Vagina (tissue), 2 donors: ENCODE measurements around the gene IL1RAPL1. TPM values are rescaled to one million over a fixed set of nuclear protein-coding genes. Genes with fewer than 3 reads are reported as not detected.

ENCODE experiments used
- DNase-seq, 2 donors: peaks; one replicate each; pipeline ENCODE4 v3.0.0-alpha.2; 2017; ENCODE audit errors: extremely low spot score in 2 of 2
- H3K27ac ChIP-seq: fragments of 200-600 bp; sonication (generic); one replicate; pipeline ENCODE4 v1.5.1; 2019
- H3K27me3 ChIP-seq: fragments of 200-600 bp; sonication (generic); one replicate; pipeline ENCODE4 v1.5.1; 2019
- H3K36me3 ChIP-seq, 2 donors: fragments of 200-600 bp; sonication (generic); one replicate each; pipeline ENCODE4 v1.5.1; 2017 to 2019
- H3K4me1 ChIP-seq: fragments of 200-600 bp; sonication (generic); one replicate; pipeline ENCODE4 v1.5.1; 2019
- H3K4me3 ChIP-seq, 2 donors: fragments of 200-600 bp; sonication (generic); 1 replicate in 1 of 2; 2 replicates in 1 of 2; pipeline ENCODE4 v1.5.1; 2016 to 2019
- H3K9me3 ChIP-seq: fragments of 200-600 bp; sonication (generic); one replicate; pipeline ENCODE4 v1.5.1; 2019
- POLR2A ChIP-seq, 2 donors: fragments of 450-650 bp; IDR thresholded peaks; one replicate each; pipeline ENCODE4 v1.6.1; 2017; ENCODE audit warnings: antibody characterized with exemption in 2 of 2, mild to moderate bottlenecking in 2 of 2, moderate library complexity in 2 of 2
- POLR2AphosphoS5 ChIP-seq, 2 donors: sonication (generic); formaldehyde crosslinking; IDR thresholded peaks; one replicate each; pipeline ENCODE4 v1.9.0; 2017; ENCODE audit warnings: antibody characterized with exemption in 2 of 2, mild to moderate bottlenecking in 2 of 2, low read depth in 1 of 2; ENCODE audit not compliant: insufficient read depth in 1 of 2
- intact Hi-C: fragments of 100-400 bp; cut with DNase I; formaldehyde crosslinking; loops from one replicate; pipeline ENCODE4 v1.15.1; 2023
- total RNA-seq: library from RNA; depleted of rRNA; stranded (reverse); fragments of >200 nt; gene quantifications from one replicate; pipeline ENCODE4 v1.2.3, GENCODE V29; 2016
- TF ChIP-seq, protein P1 (sequence below), 3 experiments: fragments of 450-650 bp in 2 of 3; fragments of 200-600 bp in 1 of 3; sonication (generic) in 1 of 3; IDR thresholded peaks; one replicate each; pipeline ENCODE4 v1.5.1; 2017 to 2019; ENCODE audit warnings: antibody characterized with exemption in 3 of 3, mild to moderate bottlenecking in 2 of 3, moderate library complexity in 2 of 3

The IL1RAPL1 gene
- total RNA-seq: not detected

- no peak within 1 kb of the TSS for H3K27ac ChIP-seq
Observed at GRCh38 chrX:28586981-28587551, at the start of gene IL1RAPL1. IL1RAPL1 (plus strand) TSS chrX:28587446.

DNA sequence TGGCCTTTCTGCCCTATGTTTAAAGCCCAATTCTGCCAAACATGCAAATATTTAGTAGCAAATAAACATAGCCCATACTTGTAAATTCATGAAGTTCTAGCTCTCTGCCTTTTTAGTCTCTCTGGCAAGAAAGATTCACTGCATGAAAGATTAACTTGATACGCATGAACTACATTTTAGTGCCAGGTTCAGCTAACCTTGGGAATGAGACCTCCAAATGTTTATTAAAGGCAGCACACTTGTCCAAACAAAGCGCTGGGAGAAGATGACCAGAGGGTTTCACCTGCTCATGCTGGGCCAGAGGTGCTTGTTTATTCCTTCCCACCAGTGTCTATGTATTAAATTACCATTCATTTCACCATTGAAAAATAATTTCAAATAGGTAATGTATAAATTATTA, 44.5 kb upstream of the IL1RAPL1 start:
- TF ChIP-seq, protein P1, sequence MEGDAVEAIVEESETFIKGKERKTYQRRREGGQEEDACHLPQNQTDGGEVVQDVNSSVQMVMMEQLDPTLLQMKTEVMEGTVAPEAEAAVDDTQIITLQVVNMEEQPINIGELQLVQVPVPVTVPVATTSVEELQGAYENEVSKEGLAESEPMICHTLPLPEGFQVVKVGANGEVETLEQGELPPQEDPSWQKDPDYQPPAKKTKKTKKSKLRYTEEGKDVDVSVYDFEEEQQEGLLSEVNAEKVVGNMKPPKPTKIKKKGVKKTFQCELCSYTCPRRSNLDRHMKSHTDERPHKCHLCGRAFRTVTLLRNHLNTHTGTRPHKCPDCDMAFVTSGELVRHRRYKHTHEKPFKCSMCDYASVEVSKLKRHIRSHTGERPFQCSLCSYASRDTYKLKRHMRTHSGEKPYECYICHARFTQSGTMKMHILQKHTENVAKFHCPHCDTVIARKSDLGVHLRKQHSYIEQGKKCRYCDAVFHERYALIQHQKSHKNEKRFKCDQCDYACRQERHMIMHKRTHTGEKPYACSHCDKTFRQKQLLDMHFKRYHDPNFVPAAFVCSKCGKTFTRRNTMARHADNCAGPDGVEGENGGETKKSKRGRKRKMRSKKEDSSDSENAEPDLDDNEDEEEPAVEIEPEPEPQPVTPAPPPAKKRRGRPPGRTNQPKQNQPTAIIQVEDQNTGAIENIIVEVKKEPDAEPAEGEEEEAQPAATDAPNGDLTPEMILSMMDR (IDR thresholded peaks at IDR 0.05): no peak
- TF ChIP-seq POLR2A (IDR thresholded peaks at IDR 0.05) (no peak), POLR2AphosphoS5 (IDR thresholded peaks at IDR 0.05; ENCODE audit: insufficient read depth in 1 of 2, low read depth in 1 of 2) (no peak)
- no peak overlapping the region for H3K4me3 ChIP-seq
- DNase-seq: no peak
- H3K36me3 ChIP-seq: no peaks in the 10 kb centered on the region
- no peaks in the 10 kb centered on the region for H3K9me3 ChIP-seq
- no peaks in the 10 kb centered on the region for H3K4me1 ChIP-seq
- intact Hi-C loops: no loop called here
- H3K27me3 ChIP-seq: no peaks in the 10 kb centered on the region
- no peak overlapping the region for H3K27ac ChIP-seq

More at GRCh38 chrX:28586981-28587551, at the start of gene IL1RAPL1:
- DNase-seq: no peak
- intact Hi-C loops: loop anchor here (10.0 kb wide), 1 partner anchor 58 kb away; no protein-coding TSS in a partner anchor
- Histone ChIP-seq H3K4me3 (peak within 1 kb of the TSS; percentile 28 to 31), H3K27me3 (no peaks in the 10 kb centered on the region), H3K36me3 (no peaks in the 10 kb centered on the region), H3K9me3 (no peaks in the 10 kb centered on the region), H3K4me1 (no peaks in the 10 kb centered on the region)
- TF ChIP-seq, protein P1 (IDR thresholded peaks at IDR 0.05): no peak
- TF ChIP-seq POLR2AphosphoS5 (IDR thresholded peaks at IDR 0.05; ENCODE audit: insufficient read depth in 1 of 2, low read depth in 1 of 2) (no peak), POLR2A (IDR thresholded peaks at IDR 0.05) (no peak)

- Histone ChIP-seq H3K36me3 (no peaks in the 10 kb centered on the region), H3K4me3 (no peak overlapping the region), H3K4me1 (no peaks in the 10 kb centered on the region), H3K27me3 (no peaks in the 10 kb centered on the region), H3K27ac (no peak overlapping the region), H3K9me3 (no peaks in the 10 kb centered on the region)
- no peak for DNase-seq
- TF ChIP-seq, protein P1 (IDR thresholded peaks at IDR 0.05): no peak
- intact Hi-C loops: no loop called here
Observed at GRCh38 chrX:28549838-28550237, 37.4 kb upstream of the IL1RAPL1 start.

- no peaks in the 10 kb centered on the region for H3K4me1 ChIP-seq
- intact Hi-C loops: no loop called here
- H3K27ac ChIP-seq: no peak overlapping the region
- H3K27me3 ChIP-seq: no peaks in the 10 kb centered on the region
- no peaks in the 10 kb centered on the region for H3K9me3 ChIP-seq
- TF ChIP-seq POLR2AphosphoS5 (IDR thresholded peaks at IDR 0.05; ENCODE audit: insufficient read depth in 1 of 2, low read depth in 1 of 2) (no peak), POLR2A (IDR thresholded peaks at IDR 0.05) (no peak)
- TF ChIP-seq, protein P1 (IDR thresholded peaks at IDR 0.05): no peak
- DNase-seq: no peak
- H3K36me3 ChIP-seq: no peaks in the 10 kb centered on the region
- no peak overlapping the region for H3K4me3 ChIP-seq
Observed at GRCh38 chrX:28550331-28550872, 36.8 kb upstream of the IL1RAPL1 start.

- intact Hi-C loops: no loop called here
- Histone ChIP-seq H3K4me3 (no peak overlapping the region), H3K27ac (no peak overlapping the region), H3K36me3 (no peaks in the 10 kb centered on the region), H3K27me3 (no peaks in the 10 kb centered on the region), H3K9me3 (no peaks in the 10 kb centered on the region), H3K4me1 (no peaks in the 10 kb centered on the region)
- TF ChIP-seq, protein P1 (IDR thresholded peaks at IDR 0.05): no peak
- TF ChIP-seq POLR2A (IDR thresholded peaks at IDR 0.05): no peak
- no peak for TF ChIP-seq POLR2AphosphoS5 (IDR thresholded peaks at IDR 0.05; ENCODE audit: insufficient read depth in 1 of 2, low read depth in 1 of 2)
- no peak for DNase-seq
Observed at GRCh38 chrX:28552322-28552721, 34.9 kb upstream of the IL1RAPL1 start.
